BJ (cell line): ENCODE measurements around the gene CHST5. TPM values are rescaled to one million over a fixed set of nuclear protein-coding genes. Genes with fewer than 3 reads are reported as not detected.

Source experiments
- CTCF ChIA-PET: fragments of 350-600 bp; formaldehyde crosslinking; extraction: SDS; loops from one replicate; lab custom pipeline; 2021; ENCODE audit warnings: antibody characterized with exemption, inconsistent platforms; lab: Yijun Ruan, JAX
- POLR2A ChIA-PET: fragments of 300-600 bp; sonication (Branson Sonifier 250); formaldehyde crosslinking; extraction: SDS; loops from one replicate; lab custom pipeline; 2021; ENCODE audit warnings: antibody characterized with exemption; lab: Charles Lee
- DNase-seq: peaks from one replicate; pipeline ENCODE4 v3.0.0-alpha.2; 2011; ENCODE audit warnings: low read depth
- H3K27me3 ChIP-seq: 2 replicates; pipeline ENCODE4 v1.6.0; 2011; ENCODE audit warnings: low read length; ENCODE audit not compliant: control insufficient read depth, insufficient read depth
- H3K36me3 ChIP-seq: 2 replicates; pipeline ENCODE4 v1.5.1; 2011; ENCODE audit warnings: low read length; ENCODE audit not compliant: control insufficient read depth, insufficient read depth
- H3K4me3 ChIP-seq: 2 replicates; pipeline ENCODE4 v1.5.1; 2011; ENCODE audit warnings: low read depth, mild to moderate bottlenecking, control low read depth, low read length
- CTCF ChIP-seq: IDR thresholded peaks from 2 replicates; pipeline ENCODE4 v1.5.1; 2011; ENCODE audit warnings: low read depth, mild to moderate bottlenecking, control low read depth, inconsistent platforms, low read length, moderate library complexity; ENCODE audit not compliant: insufficient read depth
- polyA minus RNA-seq: library from RNA; depleted of rRNA, polyadenylated mRNA; stranded (reverse); fragments of >200 nt; gene quantifications from 2 replicates; pipeline ENCODE4 v1.2.3, GENCODE V29; 2011; rRNA and poly(A)+ RNA removed
- polyA plus RNA-seq: library from polyadenylated mRNA; depleted of rRNA; stranded (reverse); fragments of >200 nt; gene quantifications from 2 replicates; pipeline ENCODE4 v1.2.3, GENCODE V29; 2011; rRNA removed

Gene CHST5
- polyA plus RNA-seq (0.15 TPM in 1 of 2 replicates, not detected in the other), polyA minus RNA-seq (not detected in 2 replicates)

- no peak for TF ChIP-seq CTCF
- no peak within 1 kb of the TSS for H3K4me3 ChIP-seq
- DNase-seq, result no peak
- no peaks in the 10 kb centered on the region for H3K36me3 ChIP-seq
- POLR2A ChIA-PET, result no interaction called here
- no peaks in the 10 kb centered on the region for H3K27me3 ChIP-seq
- CTCF ChIA-PET, result interaction anchor here (0.8 kb wide), 1 partner anchor 19 kb away, joined by 4 read pairs; no protein-coding TSS in a partner anchor
These were observed at the start of gene CHST5 for GRCh38 chr16:75535901-75536300. TSS of gene CHST5 (minus strand) at chr16:75536108. CDS start at chr16:75530384, 5,724 bp downstream.

- ChIA-PET CTCF (interaction anchor here (1.1 kb wide), 1 partner anchor 9 kb away, joined by 3 read pairs; no protein-coding TSS in a partner anchor), POLR2A (no interaction called here)
- peaks cover 3% of the 10 kb centered on the region for H3K36me3 ChIP-seq
- H3K27me3 ChIP-seq, result no peaks in the 10 kb centered on the region
- no peak for DNase-seq
- TF ChIP-seq CTCF, result no peak
- no peak overlapping the region for H3K4me3 ChIP-seq
These were observed 48.2 kb upstream of the CHST5 start for GRCh38 chr16:75584108-75584507.

GRCh38 chr16:75579281-75579834 lies 43.5 kb upstream of the CHST5 start:
- TF ChIP-seq CTCF, result no peak
- POLR2A ChIA-PET, result no interaction called here
- Histone ChIP-seq H3K36me3 (peaks cover 13% of the 10 kb centered on the region), H3K4me3 (no peak overlapping the region), H3K27me3 (no peaks in the 10 kb centered on the region)
- CTCF ChIA-PET, result interaction anchor here (1.4 kb wide), 1 partner anchor 14 kb away, joined by 4 read pairs; no protein-coding TSS in a partner anchor
- no peak for DNase-seq

GRCh38 chr16:75578725-75579124 lies 42.8 kb upstream of the CHST5 start:
- H3K36me3 ChIP-seq, result peaks cover 19% of the 10 kb centered on the region
- H3K27me3 ChIP-seq, result no peaks in the 10 kb centered on the region
- H3K4me3 ChIP-seq, result no peak overlapping the region
- ChIA-PET CTCF (interaction anchor here (1.4 kb wide), 1 partner anchor 14 kb away, joined by 4 read pairs; no protein-coding TSS in a partner anchor), POLR2A (no interaction called here)
- DNase-seq, result no peak
- no peak for TF ChIP-seq CTCF

GRCh38 chr16:75578212-75578611 lies 42.3 kb upstream of the CHST5 start:
- POLR2A ChIA-PET, result no interaction called here
- peaks cover 22% of the 10 kb centered on the region for H3K36me3 ChIP-seq
- CTCF ChIA-PET, result no interaction called here
- no peak overlapping the region for H3K4me3 ChIP-seq
- H3K27me3 ChIP-seq, result no peaks in the 10 kb centered on the region
- no peak for TF ChIP-seq CTCF
- no peak for DNase-seq
